ENCODE results near the gene PEX5L. TPM values are rescaled to one million over a fixed set of nuclear protein-coding genes. Genes with fewer than 3 reads are reported as not detected.
"Not testable (repeated sequence)": the region's sequence is repeated elsewhere in the genome, so short reads cannot be mapped to it uniquely, and the experiment has no call there.

PEX5L gene
- total RNA-seq, 2 experiments from 2014 or later: not detected

- H3K4me3 Mint-ChIP-seq: no peak overlapping the region
- H3K36me3 Mint-ChIP-seq (ENCODE audit: low read depth): no peaks in the 10 kb centered on the region
- H3K9me3 Mint-ChIP-seq: no peaks in the 10 kb centered on the region
Observed at GRCh38 chr3:180058238-180058637, 21.5 kb upstream of the PEX5L start.

GRCh38 chr3:180055656-180056055 is 18.9 kb upstream of the PEX5L start:
- H3K27me3 Mint-ChIP-seq (ENCODE audit: low read depth); H3K9me3 Mint-ChIP-seq; CTCF ChIA-PET: not testable (repeated sequence)

More at GRCh38 chr3:180058238-180058637, 21.5 kb upstream of the PEX5L start:
- Mint-ChIP-seq H3K4me1 (ENCODE audit: low read depth) (no peaks in the 10 kb centered on the region), H3K27me3 (ENCODE audit: low read depth) (peaks cover 1% of the 10 kb centered on the region), H3K27ac (no peak overlapping the region)
- intact Hi-C loops (cut with micrococcal nuclease): no loop called here
- CTCF ChIA-PET: no interaction called here
- DNase-seq: no peak

GRCh38 chr3:180049391-180049790 is 12.7 kb upstream of the PEX5L start:
- Mint-ChIP-seq H3K4me1 (ENCODE audit: low read depth) (no peaks in the 10 kb centered on the region), H3K27me3 (ENCODE audit: low read depth) (no peaks in the 10 kb centered on the region), H3K27ac (no peak overlapping the region), H3K36me3 (ENCODE audit: low read depth) (no peaks in the 10 kb centered on the region), H3K4me3 (no peak overlapping the region), H3K9me3 (no peaks in the 10 kb centered on the region)
- DNase-seq: no peak
- intact Hi-C loops (cut with micrococcal nuclease): no loop called here
- CTCF ChIA-PET: no interaction called here

More at GRCh38 chr3:180055656-180056055, 18.9 kb upstream of the PEX5L start:
- H3K27ac Mint-ChIP-seq; H3K36me3 Mint-ChIP-seq (ENCODE audit: low read depth); DNase-seq; H3K4me1 Mint-ChIP-seq (ENCODE audit: low read depth); H3K4me3 Mint-ChIP-seq; intact Hi-C loops (cut with micrococcal nuclease): not testable (repeated sequence)

GRCh38 chr3:180048840-180049239 is 12.1 kb upstream of the PEX5L start:
- CTCF ChIA-PET: no interaction called here
- H3K4me3 Mint-ChIP-seq: no peak overlapping the region
- DNase-seq: no peak
- H3K27ac Mint-ChIP-seq: no peak overlapping the region
- no peaks in the 10 kb centered on the region for H3K9me3 Mint-ChIP-seq
- H3K36me3 Mint-ChIP-seq (ENCODE audit: low read depth): no peaks in the 10 kb centered on the region
- H3K27me3 Mint-ChIP-seq (ENCODE audit: low read depth): no peaks in the 10 kb centered on the region
- intact Hi-C loops (cut with micrococcal nuclease): no loop called here
- H3K4me1 Mint-ChIP-seq (ENCODE audit: low read depth): no peaks in the 10 kb centered on the region

- H3K4me1 Mint-ChIP-seq (ENCODE audit: low read depth): no peaks in the 10 kb centered on the region
- no peaks in the 10 kb centered on the region for H3K27me3 Mint-ChIP-seq (ENCODE audit: low read depth)
- no peak overlapping the region for H3K27ac Mint-ChIP-seq
- no peaks in the 10 kb centered on the region for H3K9me3 Mint-ChIP-seq
- intact Hi-C loops (cut with micrococcal nuclease): no loop called here
- CTCF ChIA-PET: no interaction called here
- no peak for DNase-seq
- H3K4me3 Mint-ChIP-seq: no peak overlapping the region
- no peaks in the 10 kb centered on the region for H3K36me3 Mint-ChIP-seq (ENCODE audit: low read depth)
Observed at GRCh38 chr3:180048103-180048502, 11.4 kb upstream of the PEX5L start.

GRCh38 chr3:180040966-180041365 is 4.2 kb upstream of the PEX5L start:
- intact Hi-C loops (cut with micrococcal nuclease): no loop called here
- Mint-ChIP-seq H3K4me3 (no peak overlapping the region), H3K27ac (no peak overlapping the region), H3K9me3 (no peaks in the 10 kb centered on the region), H3K27me3 (ENCODE audit: low read depth) (peaks cover 39% of the 10 kb centered on the region), H3K36me3 (ENCODE audit: low read depth) (no peaks in the 10 kb centered on the region), H3K4me1 (ENCODE audit: low read depth) (peaks cover 9% of the 10 kb centered on the region)
- CTCF ChIA-PET: no interaction called here
- DNase-seq: no peak

GRCh38 chr3:180036092-180036670 is 556 bp downstream of the PEX5L start:
- Mint-ChIP-seq H3K27ac (no peak overlapping the region), H3K27me3 (ENCODE audit: low read depth) (peaks cover 49% of the 10 kb centered on the region), H3K36me3 (ENCODE audit: low read depth) (no peaks in the 10 kb centered on the region), H3K4me1 (ENCODE audit: low read depth) (peaks cover 9% of the 10 kb centered on the region), H3K4me3 (peak overlapping the region; percentile 46), H3K9me3 (no peaks in the 10 kb centered on the region)
- intact Hi-C loops (cut with micrococcal nuclease): no loop called here
- CTCF ChIA-PET: no interaction called here
- DNase-seq: no peak

GRCh38 chr3:180026997-180027396 is 9.7 kb downstream of the PEX5L start:
- no peak for DNase-seq
- no peaks in the 10 kb centered on the region for H3K36me3 Mint-ChIP-seq (ENCODE audit: low read depth)
- intact Hi-C loops (cut with micrococcal nuclease): no loop called here
- CTCF ChIA-PET: no interaction called here
- H3K27me3 Mint-ChIP-seq (ENCODE audit: low read depth): peaks cover 5% of the 10 kb centered on the region
- no peak overlapping the region for H3K27ac Mint-ChIP-seq
- no peaks in the 10 kb centered on the region for H3K4me1 Mint-ChIP-seq (ENCODE audit: low read depth)
- H3K4me3 Mint-ChIP-seq: no peak overlapping the region
- H3K9me3 Mint-ChIP-seq: no peaks in the 10 kb centered on the region

- peaks cover 2% of the 10 kb centered on the region for H3K27me3 Mint-ChIP-seq (ENCODE audit: low read depth)
- H3K27ac Mint-ChIP-seq: no peak overlapping the region
- H3K4me1 Mint-ChIP-seq (ENCODE audit: low read depth): no peaks in the 10 kb centered on the region
- intact Hi-C loops (cut with micrococcal nuclease): no loop called here
- CTCF ChIA-PET: no interaction called here
- no peak for DNase-seq
- no peak overlapping the region for H3K4me3 Mint-ChIP-seq
- no peaks in the 10 kb centered on the region for H3K36me3 Mint-ChIP-seq (ENCODE audit: low read depth)
- no peaks in the 10 kb centered on the region for H3K9me3 Mint-ChIP-seq
Observed at GRCh38 chr3:180018543-180018942, 18.2 kb downstream of the PEX5L start.

GRCh38 chr3:180017846-180018245 is 18.9 kb downstream of the PEX5L start:
- Mint-ChIP-seq H3K4me3 (no peak overlapping the region), H3K4me1 (ENCODE audit: low read depth) (no peaks in the 10 kb centered on the region), H3K36me3 (ENCODE audit: low read depth) (no peaks in the 10 kb centered on the region), H3K27ac (no peak overlapping the region), H3K9me3 (no peaks in the 10 kb centered on the region), H3K27me3 (ENCODE audit: low read depth) (peaks cover 2% of the 10 kb centered on the region)
- CTCF ChIA-PET: no interaction called here
- DNase-seq: no peak
- intact Hi-C loops (cut with micrococcal nuclease): no loop called here

- Mint-ChIP-seq H3K4me1 (ENCODE audit: low read depth) (no peaks in the 10 kb centered on the region), H3K27ac (no peak overlapping the region), H3K9me3 (peaks cover 9% of the 10 kb centered on the region), H3K36me3 (ENCODE audit: low read depth) (no peaks in the 10 kb centered on the region), H3K27me3 (ENCODE audit: low read depth) (no peaks in the 10 kb centered on the region), H3K4me3 (no peak overlapping the region)
- intact Hi-C loops (cut with micrococcal nuclease): no loop called here
- CTCF ChIA-PET: no interaction called here
- DNase-seq: no peak
Observed at GRCh38 chr3:180011927-180012326, 24.8 kb downstream of the PEX5L start.

GRCh38 chr3:180008318-180008717 is 28.4 kb downstream of the PEX5L start:
- CTCF ChIA-PET: not testable (repeated sequence)

GRCh38 chr3:180004542-180004941 is 32.2 kb downstream of the PEX5L start:
- Mint-ChIP-seq H3K36me3 (ENCODE audit: low read depth) (no peaks in the 10 kb centered on the region), H3K4me3 (no peak overlapping the region), H3K27ac (no peak overlapping the region), H3K4me1 (ENCODE audit: low read depth) (no peaks in the 10 kb centered on the region), H3K9me3 (peaks cover 15% of the 10 kb centered on the region), H3K27me3 (ENCODE audit: low read depth) (no peaks in the 10 kb centered on the region)
- no peak for DNase-seq
- CTCF ChIA-PET: no interaction called here
- intact Hi-C loops (cut with micrococcal nuclease): no loop called here

More at GRCh38 chr3:180008318-180008717, 28.4 kb downstream of the PEX5L start:
- H3K27ac Mint-ChIP-seq; H3K27me3 Mint-ChIP-seq (ENCODE audit: low read depth); H3K36me3 Mint-ChIP-seq (ENCODE audit: low read depth); intact Hi-C loops (cut with micrococcal nuclease); H3K4me3 Mint-ChIP-seq; H3K4me1 Mint-ChIP-seq (ENCODE audit: low read depth); DNase-seq: not testable (repeated sequence)
- H3K9me3 Mint-ChIP-seq: peaks cover 15% of the 10 kb centered on the region

- no peaks in the 10 kb centered on the region for H3K36me3 Mint-ChIP-seq (ENCODE audit: low read depth)
- peaks cover 7% of the 10 kb centered on the region for H3K9me3 Mint-ChIP-seq
- H3K4me3 Mint-ChIP-seq: no peak overlapping the region
- H3K4me1 Mint-ChIP-seq (ENCODE audit: low read depth): no peaks in the 10 kb centered on the region
- intact Hi-C loops (cut with micrococcal nuclease): no loop called here
- no peak for DNase-seq
- H3K27me3 Mint-ChIP-seq (ENCODE audit: low read depth): no peaks in the 10 kb centered on the region
- CTCF ChIA-PET: no interaction called here
- no peak overlapping the region for H3K27ac Mint-ChIP-seq
Observed at GRCh38 chr3:180002006-180002405, 34.7 kb downstream of the PEX5L start.

All from activated naive CD4-positive, alpha-beta T cell treated with anti-CD3 and anti-CD28 coated beads for 36 hours (primary cell).